GM19043 (cell line): ENCODE data around the gene TADA1.
A peak's percentile ranks its signal among the peaks of the same experiment; 100 is the strongest.

Source experiments
- ATAC-seq: cut with Tn5 transposase; IDR thresholded peaks from one replicate; pipeline ENCODE4 v1.9.1; 2021; ENCODE audit warnings: low read depth; ENCODE audit not compliant: unreplicated experiment

Gene TADA1

DNA sequence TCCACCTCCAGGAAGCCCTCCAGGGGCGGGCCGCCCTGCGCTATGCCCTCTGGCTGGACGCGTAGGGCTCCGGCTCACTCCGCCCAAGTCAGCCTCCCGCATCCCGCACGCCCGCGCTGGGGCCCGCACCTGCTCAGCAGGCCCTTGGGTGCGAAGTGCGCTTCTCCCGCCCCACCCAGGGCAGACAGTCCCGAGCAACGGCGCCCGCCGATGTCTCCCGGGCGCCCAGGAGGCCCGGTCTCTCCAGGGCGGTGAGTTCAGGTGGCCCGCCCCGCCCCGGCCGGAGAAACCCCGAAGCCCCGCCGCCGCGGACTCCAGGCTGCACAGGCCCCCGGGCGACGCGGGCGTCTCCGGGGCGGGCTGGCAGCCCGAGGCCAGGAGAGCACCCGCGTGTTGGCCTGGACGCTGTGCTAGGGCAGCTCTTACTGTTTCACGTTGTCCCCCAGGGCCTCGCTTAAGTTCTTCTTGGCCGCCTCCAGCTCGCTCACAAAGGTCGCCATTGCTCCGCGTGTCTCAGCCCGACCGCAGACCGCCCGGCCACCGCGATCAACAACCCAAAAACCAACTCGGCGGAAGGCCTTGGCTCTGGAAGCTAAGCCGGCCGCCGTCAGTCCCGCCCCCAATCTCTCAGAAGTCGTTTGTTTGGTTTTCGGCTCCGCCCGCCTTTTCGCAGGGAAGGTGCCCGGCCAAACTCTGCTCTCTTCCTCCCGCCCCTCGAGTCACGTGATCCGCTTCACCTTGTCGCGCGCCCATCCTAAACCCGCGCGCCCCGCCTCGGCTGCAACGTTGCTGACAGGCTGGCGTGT is at the start of gene TADA1:
Gene TADA1, minus strand, starts transcription at position 531 of the 806 bp plus-strand sequence. Its CDS starts 31 bp downstream, at position 500.
- peak; percentile 79 for ATAC-seq

DNA sequence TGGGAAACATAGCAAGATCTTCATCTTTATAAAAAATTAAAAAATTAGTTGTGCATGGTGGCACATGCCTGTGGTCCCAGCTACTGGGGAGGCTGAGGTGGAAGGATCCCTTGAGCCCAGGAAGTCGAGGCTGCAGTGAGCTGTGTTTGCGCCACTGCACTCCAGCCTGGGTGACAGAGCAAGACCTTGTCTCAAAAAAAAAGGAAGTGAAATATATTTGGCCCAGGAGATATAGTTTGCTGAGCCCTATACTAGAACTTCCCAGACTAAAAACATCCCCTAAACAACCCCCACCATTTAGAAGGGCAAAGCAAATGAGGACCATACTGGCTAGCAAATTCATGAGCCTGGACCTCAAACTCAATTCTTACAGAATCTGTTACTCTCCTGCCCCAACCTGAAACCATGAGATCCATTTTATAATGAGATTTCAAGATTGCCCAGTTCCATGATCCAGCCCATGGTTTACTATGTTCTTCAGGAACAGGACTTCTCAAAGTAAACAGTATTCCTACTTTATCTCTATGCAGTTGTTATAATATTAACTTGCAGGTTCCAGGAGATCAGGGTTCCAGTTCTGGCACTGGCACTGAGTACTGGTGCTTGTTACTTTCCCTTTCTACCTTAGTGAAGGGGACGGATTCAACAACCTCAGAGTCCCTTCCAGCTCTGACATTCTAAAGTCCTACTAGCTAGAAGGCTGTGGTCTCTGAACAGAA is 48.9 kb upstream of the TADA1 start:
- peak; percentile 94 for ATAC-seq

GRCh38 chr1:166920561-166921475 is 44.8 kb upstream of the TADA1 start:
- ATAC-seq = no peak

GRCh38 chr1:166918956-166919316 is 42.9 kb upstream of the TADA1 start:
- no peak for ATAC-seq

GRCh38 chr1:166918088-166918955 is 42.3 kb upstream of the TADA1 start:
- no peak for ATAC-seq

- ATAC-seq = no peak
Measured at GRCh38 chr1:166915941-166916340, 39.9 kb upstream of the TADA1 start.

- no peak for ATAC-seq
Measured at GRCh38 chr1:166915042-166915441, 39.0 kb upstream of the TADA1 start.

DNA sequence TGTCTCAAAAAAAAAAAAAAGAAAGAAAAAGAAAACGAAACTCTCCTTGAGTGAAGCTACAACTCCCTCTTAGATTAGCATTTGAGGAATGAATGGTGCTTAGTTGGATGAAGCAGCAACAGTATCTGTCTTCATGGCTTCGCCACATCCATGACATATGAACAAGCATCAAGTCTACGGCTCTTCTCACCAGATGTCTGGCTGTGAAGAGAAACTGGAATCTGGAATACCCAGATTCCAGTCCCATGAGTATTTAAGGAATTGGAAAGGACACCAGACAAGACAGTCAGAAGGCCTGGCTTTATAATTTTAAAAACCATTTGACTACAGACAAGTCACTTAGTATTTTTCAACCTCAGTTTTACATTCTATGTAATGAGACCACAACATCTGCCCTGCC is 38.0 kb upstream of the TADA1 start:
- ATAC-seq = no peak

GRCh38 chr1:166911624-166912023 is 35.6 kb upstream of the TADA1 start:
- ATAC-seq = no peak

DNA sequence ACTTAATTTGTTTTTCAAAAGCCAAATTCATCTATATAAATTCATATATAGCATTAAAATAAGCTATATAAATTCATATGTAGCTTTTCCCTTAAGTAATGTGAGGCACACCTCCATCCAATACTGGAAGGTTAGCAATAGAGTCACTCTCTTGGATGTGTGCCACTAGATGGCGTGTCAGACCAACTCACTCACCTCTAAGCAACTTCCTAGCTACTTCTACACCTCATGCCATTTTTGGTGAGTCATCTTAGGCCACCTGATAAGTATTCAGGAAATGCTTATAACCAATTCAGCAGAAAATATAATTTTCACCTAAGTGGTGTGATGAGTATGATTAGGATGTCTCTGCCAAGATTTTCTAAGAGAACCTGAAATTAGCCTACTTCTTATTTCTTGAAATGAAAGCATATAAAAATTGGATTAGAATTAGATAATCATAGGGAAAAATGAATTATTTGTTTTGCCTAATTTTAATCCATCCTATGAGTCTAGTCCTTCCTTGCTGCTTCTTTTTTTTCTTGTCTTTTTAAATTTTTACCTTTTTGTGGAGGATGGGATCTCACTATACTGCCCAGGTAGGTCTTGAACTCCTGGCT is 34.4 kb upstream of the TADA1 start:
- ATAC-seq = peak; percentile 95

GRCh38 chr1:166908942-166909341 is 32.9 kb upstream of the TADA1 start:
- no peak for ATAC-seq

- ATAC-seq = peak; percentile 53
Measured at GRCh38 chr1:166907763-166908162, 31.7 kb upstream of the TADA1 start.

GRCh38 chr1:166907051-166907450 is 31.0 kb upstream of the TADA1 start:
- ATAC-seq = no peak

- ATAC-seq = no peak
Measured at GRCh38 chr1:166906647-166907046, 30.6 kb upstream of the TADA1 start.

DNA sequence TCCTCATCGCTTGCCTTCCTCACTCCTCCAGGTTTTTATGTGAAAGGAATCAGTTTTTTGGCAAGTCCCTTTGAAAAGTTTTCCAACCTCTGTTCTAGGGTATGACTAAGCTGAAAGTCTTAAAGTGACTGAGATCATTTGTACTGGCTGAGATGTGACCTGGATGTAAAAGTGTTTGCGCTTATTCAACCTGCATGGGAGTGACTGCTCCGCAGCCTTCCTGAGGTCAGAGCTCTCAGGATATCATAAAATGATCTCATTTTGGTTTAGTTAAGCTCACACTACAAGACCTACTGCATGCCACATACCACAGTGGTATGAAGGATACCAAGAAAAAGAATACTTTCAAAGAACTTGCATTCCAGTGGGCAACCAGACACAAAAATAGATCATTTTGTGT is 29.8 kb upstream of the TADA1 start:
- ATAC-seq = no peak

- no peak for ATAC-seq
Measured at GRCh38 chr1:166905136-166905535, 29.1 kb upstream of the TADA1 start.

DNA sequence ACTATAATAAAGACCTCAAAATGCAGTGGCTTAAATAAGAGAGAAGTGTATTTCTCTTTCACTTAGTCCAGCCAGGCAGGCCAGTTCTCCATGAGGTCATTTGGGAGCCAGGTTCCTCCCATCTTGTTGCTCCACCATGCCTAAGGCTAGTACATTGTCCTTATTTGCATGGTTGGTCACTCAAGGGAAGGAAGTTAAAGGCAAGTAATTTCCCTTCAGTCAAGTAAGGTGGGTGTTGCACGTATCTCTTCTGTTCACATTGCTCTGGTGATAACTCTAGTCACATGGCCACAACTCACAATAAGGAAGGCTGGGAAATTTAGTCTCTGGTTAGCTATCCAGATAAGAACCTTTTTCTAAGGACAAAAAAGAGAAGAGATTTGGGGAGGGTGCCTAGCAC is 27.2 kb upstream of the TADA1 start:
- ATAC-seq = no peak

DNA sequence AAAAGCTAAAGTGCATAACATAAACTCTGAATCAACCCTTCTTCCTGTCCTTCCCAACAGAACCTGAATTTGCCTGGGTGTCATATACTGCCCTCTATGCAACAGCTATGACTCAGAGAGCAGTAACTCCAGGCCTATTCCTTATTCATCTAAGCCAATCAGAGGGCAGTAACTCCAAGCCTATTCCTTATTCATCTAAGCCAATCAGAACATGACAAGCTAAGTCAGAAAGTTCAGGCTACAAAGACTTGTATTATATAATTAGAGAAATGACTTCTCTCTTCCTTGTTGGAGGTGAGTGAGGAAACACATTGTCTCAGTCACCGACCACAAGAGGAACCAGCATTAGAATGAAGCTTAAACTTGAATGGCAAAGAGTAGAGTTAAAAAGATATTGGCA is 26.2 kb upstream of the TADA1 start:
- ATAC-seq = no peak

- ATAC-seq = no peak
Measured at GRCh38 chr1:166900987-166901386, 24.9 kb upstream of the TADA1 start.

DNA sequence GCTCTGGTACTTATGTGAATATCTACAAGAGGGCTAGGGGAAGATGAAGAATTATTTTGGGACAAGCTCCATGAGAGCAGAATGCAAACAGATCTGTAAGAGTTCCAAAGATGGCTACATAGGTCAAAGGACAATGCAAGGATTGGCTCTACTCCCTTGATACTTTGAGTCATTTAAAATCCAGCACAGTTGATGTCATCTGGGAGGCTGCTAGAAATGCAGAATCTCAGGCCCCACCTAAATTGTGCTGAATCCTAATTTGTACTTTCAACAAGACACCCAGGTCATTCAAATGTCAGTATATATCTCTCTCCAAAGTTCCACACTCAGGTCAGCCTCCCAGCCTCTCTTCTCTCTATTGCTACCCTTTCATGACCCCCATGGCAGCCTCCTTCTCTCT is 23.7 kb upstream of the TADA1 start:
- ATAC-seq = no peak
